Measurements from ENCODE around the gene POPDC3.

The POPDC3 gene

DNA sequence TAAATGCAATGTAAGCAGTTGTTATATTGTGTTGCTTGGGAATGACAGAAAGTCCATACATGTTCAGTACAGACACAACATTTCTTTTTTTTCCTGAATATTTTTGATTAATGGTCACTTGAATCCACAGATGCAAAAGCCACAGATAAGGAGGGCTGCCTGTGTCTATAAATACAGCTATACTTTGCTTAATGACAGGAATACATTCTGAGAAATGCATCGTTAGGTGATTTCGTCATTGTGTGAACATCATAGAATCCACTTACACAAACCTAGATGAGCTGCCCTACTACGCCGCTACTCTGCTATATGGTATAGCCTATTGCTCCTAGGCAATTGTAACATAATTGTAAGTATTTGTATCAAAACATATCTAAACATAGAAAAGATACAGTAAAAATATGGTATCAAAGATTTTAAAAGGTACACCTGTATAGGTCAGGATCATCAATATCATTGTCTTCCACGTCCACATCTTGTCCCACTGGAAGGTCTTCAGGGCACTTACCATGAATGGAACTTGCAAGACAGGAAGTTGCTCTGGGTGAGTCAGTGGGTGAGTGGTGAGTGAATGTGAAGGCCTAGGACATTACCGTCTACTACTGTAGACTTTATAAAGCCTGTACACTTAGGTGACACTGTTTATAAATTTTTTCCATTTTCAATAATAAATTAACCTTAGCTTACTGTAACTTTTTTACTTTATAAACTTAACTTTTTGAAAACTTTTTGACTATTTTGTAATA is 27.9 kb upstream of the POPDC3 start:
- ATAC-seq (ENCODE audit: low read depth) (peak; percentile 50; the same call in 1 of the 3 replicates), DNase-seq (ENCODE audit: low spot score) (no peak)
- Histone ChIP-seq H3K4me1 (ENCODE audit: insufficient read depth, poor library complexity, severe bottlenecking) (peaks cover 39% of the 10 kb centered on the region), H3K27ac (ENCODE audit: poor library complexity, severe bottlenecking) (peak overlapping the region; percentile 81), H3K9me3 (ENCODE audit: severe bottlenecking) (no peaks in the 10 kb centered on the region), H3K27me3 (ENCODE audit: insufficient read depth, poor library complexity, severe bottlenecking) (no peaks in the 10 kb centered on the region), H3K4me3 (ENCODE audit: severe bottlenecking) (no peak overlapping the region), H3K36me3 (ENCODE audit: low read depth) (no peaks in the 10 kb centered on the region)
- TF ChIP-seq, protein P1, sequence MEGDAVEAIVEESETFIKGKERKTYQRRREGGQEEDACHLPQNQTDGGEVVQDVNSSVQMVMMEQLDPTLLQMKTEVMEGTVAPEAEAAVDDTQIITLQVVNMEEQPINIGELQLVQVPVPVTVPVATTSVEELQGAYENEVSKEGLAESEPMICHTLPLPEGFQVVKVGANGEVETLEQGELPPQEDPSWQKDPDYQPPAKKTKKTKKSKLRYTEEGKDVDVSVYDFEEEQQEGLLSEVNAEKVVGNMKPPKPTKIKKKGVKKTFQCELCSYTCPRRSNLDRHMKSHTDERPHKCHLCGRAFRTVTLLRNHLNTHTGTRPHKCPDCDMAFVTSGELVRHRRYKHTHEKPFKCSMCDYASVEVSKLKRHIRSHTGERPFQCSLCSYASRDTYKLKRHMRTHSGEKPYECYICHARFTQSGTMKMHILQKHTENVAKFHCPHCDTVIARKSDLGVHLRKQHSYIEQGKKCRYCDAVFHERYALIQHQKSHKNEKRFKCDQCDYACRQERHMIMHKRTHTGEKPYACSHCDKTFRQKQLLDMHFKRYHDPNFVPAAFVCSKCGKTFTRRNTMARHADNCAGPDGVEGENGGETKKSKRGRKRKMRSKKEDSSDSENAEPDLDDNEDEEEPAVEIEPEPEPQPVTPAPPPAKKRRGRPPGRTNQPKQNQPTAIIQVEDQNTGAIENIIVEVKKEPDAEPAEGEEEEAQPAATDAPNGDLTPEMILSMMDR (IDR thresholded peaks at IDR 0.05; ENCODE audit: poor library complexity, severe bottlenecking), result no peak

DNA sequence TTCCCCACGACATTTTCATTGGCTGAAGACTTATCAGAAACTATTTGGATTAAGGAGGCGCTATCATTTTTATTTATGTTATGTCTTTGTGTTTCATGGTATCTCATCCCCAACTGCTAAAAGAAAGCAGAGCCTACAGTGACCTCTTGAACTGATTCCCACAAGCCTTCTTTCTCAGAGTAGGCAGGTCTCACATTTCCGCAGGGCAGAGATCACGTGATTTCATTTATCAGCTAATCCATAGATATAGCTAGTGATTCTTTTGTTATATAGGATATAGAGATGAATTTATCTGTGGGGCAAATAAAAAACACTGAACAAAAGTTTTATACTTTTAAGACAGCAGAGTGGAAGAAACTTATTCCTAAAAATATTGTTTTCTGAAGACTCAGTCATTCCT is 25.0 kb upstream of the POPDC3 start:
- Histone ChIP-seq H3K36me3 (ENCODE audit: low read depth) (no peaks in the 10 kb centered on the region), H3K27ac (ENCODE audit: poor library complexity, severe bottlenecking) (no peak overlapping the region), H3K4me3 (ENCODE audit: severe bottlenecking) (no peak overlapping the region), H3K9me3 (ENCODE audit: severe bottlenecking) (no peaks in the 10 kb centered on the region), H3K4me1 (ENCODE audit: insufficient read depth, poor library complexity, severe bottlenecking) (peaks cover 17% of the 10 kb centered on the region), H3K27me3 (ENCODE audit: insufficient read depth, poor library complexity, severe bottlenecking) (no peaks in the 10 kb centered on the region)
- DNase-seq (ENCODE audit: low spot score), result no peak
- no peak for ATAC-seq (ENCODE audit: low read depth)
- TF ChIP-seq, protein P1 (IDR thresholded peaks at IDR 0.05; ENCODE audit: poor library complexity, severe bottlenecking), result no peak

DNA sequence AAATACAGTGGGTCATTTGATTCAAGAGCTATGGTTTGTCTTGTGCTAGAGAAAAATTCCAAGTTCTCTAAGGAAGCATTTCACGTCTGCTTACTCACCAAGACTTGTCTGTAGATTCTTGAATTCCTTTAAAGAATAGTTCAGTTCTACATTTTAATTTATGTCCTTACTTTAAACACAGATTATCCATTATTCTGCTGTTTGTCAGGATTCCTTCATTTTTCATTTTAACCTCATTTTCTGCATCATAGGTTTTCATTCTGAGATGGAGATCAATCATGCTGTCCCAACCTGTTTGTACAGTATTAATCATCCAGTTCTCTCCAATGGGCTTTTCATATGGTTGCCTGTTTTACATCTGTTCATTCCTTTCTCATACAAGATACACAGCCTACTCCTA is 24.5 kb upstream of the POPDC3 start:
- ATAC-seq (ENCODE audit: low read depth), result peak; percentile 58
- Histone ChIP-seq H3K9me3 (ENCODE audit: severe bottlenecking) (no peaks in the 10 kb centered on the region), H3K4me1 (ENCODE audit: insufficient read depth, poor library complexity, severe bottlenecking) (peaks cover 13% of the 10 kb centered on the region), H3K36me3 (ENCODE audit: low read depth) (no peaks in the 10 kb centered on the region), H3K27me3 (ENCODE audit: insufficient read depth, poor library complexity, severe bottlenecking) (no peaks in the 10 kb centered on the region), H3K4me3 (ENCODE audit: severe bottlenecking) (no peak overlapping the region), H3K27ac (ENCODE audit: poor library complexity, severe bottlenecking) (no peak overlapping the region)
- no peak for DNase-seq (ENCODE audit: low spot score)
- TF ChIP-seq, protein P1 (IDR thresholded peaks at IDR 0.05; ENCODE audit: poor library complexity, severe bottlenecking), result no peak

DNA sequence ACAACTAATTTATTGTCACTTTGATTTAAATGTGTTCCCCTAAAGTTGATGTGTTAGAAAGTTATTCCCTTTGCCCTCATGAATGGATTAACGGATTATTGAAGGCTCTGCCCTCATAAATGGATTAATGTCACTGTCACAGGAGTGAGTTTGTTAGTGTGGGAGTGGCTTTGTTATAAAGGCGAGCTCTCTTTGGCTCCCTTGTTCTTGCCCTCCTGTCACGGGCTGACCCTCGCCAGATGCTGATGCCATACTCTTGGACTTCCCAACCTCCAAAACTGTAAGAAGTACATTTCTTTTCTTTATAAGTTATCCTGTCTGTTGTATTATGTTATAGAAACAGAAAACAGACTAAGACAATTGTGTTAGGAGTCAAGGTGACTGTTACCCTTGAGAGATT is 22.7 kb upstream of the POPDC3 start:
- Histone ChIP-seq H3K36me3 (ENCODE audit: low read depth) (no peaks in the 10 kb centered on the region), H3K4me3 (ENCODE audit: severe bottlenecking) (no peak overlapping the region), H3K4me1 (ENCODE audit: insufficient read depth, poor library complexity, severe bottlenecking) (no peaks in the 10 kb centered on the region), H3K9me3 (ENCODE audit: severe bottlenecking) (no peaks in the 10 kb centered on the region), H3K27ac (ENCODE audit: poor library complexity, severe bottlenecking) (no peak overlapping the region), H3K27me3 (ENCODE audit: insufficient read depth, poor library complexity, severe bottlenecking) (no peaks in the 10 kb centered on the region)
- TF ChIP-seq, protein P1 (IDR thresholded peaks at IDR 0.05; ENCODE audit: poor library complexity, severe bottlenecking), result no peak
- ATAC-seq (ENCODE audit: low read depth) (no peak), DNase-seq (ENCODE audit: low spot score) (no peak)

DNA sequence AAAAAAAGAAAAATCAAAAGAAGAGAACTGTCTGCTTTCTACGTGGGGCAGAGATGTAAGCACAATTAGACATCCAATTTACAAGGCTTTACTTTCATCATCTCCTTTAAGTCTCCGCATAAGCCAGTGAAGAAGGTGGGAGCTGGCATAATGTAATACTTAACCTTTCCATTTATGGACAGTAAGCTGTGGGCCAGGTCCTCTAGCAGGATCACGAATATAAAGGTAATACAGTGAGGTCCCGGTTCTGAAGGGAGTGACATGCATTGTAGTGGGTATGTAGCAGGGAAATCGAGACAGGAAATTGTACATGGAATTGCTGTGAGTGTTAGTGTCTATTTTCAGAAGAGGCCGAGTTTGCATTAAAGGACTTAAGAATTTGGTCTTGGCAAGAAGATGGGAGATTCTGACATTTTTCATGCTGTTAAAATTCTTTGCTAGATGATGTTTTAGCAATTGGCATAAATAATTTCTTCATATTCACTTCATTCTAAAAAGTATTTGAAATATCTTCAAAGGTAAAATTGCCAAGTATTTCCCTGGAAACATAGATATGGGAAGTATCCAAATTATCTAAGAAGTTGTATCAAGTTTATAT is 20.4 kb upstream of the POPDC3 start:
- Histone ChIP-seq H3K36me3 (ENCODE audit: low read depth) (no peaks in the 10 kb centered on the region), H3K27ac (ENCODE audit: poor library complexity, severe bottlenecking) (no peak overlapping the region), H3K4me3 (ENCODE audit: severe bottlenecking) (no peak overlapping the region), H3K27me3 (ENCODE audit: insufficient read depth, poor library complexity, severe bottlenecking) (no peaks in the 10 kb centered on the region), H3K4me1 (ENCODE audit: insufficient read depth, poor library complexity, severe bottlenecking) (peaks cover 8% of the 10 kb centered on the region), H3K9me3 (ENCODE audit: severe bottlenecking) (no peaks in the 10 kb centered on the region)
- TF ChIP-seq, protein P1 (IDR thresholded peaks at IDR 0.05; ENCODE audit: poor library complexity, severe bottlenecking), result no peak
- DNase-seq (ENCODE audit: low spot score) (no peak), ATAC-seq (ENCODE audit: low read depth) (no peak)
